ENCODE results near the gene MAP2. TPM values are rescaled to one million over a fixed set of nuclear protein-coding genes. Genes with fewer than 3 reads are reported as not detected.

The MAP2 gene
- total and polyA plus RNA-seq, 4 experiments from 2014 or later: 0.20 to 0.47 (median 0.41) TPM; not detected in 1

DNA sequence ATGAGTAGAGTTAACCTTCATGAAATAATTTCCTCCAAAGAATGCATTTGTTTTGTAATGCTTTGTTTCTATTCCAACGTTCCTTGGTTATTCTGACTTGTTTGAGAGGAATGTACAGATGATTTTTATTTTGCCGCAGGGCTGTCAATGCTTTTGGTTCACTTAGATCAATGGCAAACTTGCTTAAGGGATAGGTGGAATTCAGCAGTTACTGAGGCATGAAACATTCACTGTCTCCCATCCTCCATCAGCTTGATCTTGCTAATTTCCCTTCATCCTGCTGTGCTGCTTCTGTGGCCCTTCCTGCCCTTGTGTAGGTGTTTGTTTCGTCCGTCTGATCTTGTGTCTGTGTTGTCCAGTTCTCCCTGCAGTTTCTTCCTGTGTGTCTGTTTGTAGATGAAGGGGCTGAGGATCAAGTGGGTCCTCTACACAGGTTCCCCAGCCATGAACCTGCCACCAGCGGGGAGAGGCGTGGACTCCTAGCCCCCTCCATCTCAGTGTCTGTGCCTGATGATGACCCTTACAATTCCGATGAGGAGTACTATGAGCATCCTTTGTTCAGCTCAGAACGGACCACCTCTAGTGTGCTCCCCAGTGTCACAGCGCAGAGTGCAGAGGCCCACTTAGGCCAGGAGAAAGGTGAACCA, 263.6 kb downstream of the MAP2 start:
- H3K27ac Mint-ChIP-seq: no peak overlapping the region
- ChIA-PET CTCF (ENCODE audit: partially characterized antibody) (no interaction called here), POLR2A (ENCODE audit: partially characterized antibody) (no interaction called here)
- no peaks in the 10 kb centered on the region for H3K4me1 Mint-ChIP-seq
- peak in 1 of 5 donors; percentile 25 for DNase-seq
- H3K27me3 ChIP-seq (ENCODE audit: insufficient read depth, low read length): no peaks in the 10 kb centered on the region
- no peaks in the 10 kb centered on the region for H3K4me1 ChIP-seq (ENCODE audit: insufficient read depth, low read length)
- no peak overlapping the region for H3K27ac ChIP-seq (ENCODE audit: low read depth, low read length)
- H3K27me3 Mint-ChIP-seq: no peaks in the 10 kb centered on the region
- H3K4me3 Mint-ChIP-seq: no peak overlapping the region
- H3K9me3 Mint-ChIP-seq: peaks cover 0 to 2% (median 0%) of the 10 kb centered on the region in 8 donors
- no peaks in the 10 kb centered on the region for H3K9me3 ChIP-seq (ENCODE audit: control insufficient read depth in 1 of 2, low read length in 2 of 2)
- no peaks in the 10 kb centered on the region for H3K36me3 ChIP-seq (ENCODE audit: insufficient read depth, low read length)
- no peaks in the 10 kb centered on the region for H3K36me3 Mint-ChIP-seq
- intact Hi-C loops (cut with micrococcal nuclease): no loop called here
- no peak overlapping the region for H3K4me3 ChIP-seq (ENCODE audit: low read length in 2 of 2)

DNA sequence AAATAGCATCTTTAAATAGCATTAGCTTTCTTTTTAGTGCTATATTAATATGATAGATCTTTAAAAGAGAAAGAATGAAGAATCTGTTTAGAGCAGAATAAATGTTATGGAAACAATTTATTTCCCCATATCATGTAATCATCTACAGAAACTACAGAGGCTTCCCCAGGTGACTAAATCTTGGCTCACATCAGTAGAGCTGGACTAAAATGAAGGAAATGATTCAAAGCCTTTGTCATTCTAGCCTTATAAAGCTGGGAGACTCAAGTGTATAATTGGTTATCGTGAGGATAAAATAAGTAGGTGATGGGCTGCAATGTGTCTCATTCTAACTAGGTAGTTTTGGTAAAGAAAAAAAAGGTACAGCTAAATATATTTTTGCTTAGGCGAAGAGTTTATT, 264.5 kb downstream of the MAP2 start:
- no peaks in the 10 kb centered on the region for H3K36me3 ChIP-seq (ENCODE audit: insufficient read depth, low read length)
- Mint-ChIP-seq H3K4me3 (no peak overlapping the region), H3K27ac (no peak overlapping the region), H3K4me1 (no peaks in the 10 kb centered on the region), H3K36me3 (no peaks in the 10 kb centered on the region), H3K9me3 (peaks cover 0 to 3% (median 0%) of the 10 kb centered on the region in 8 donors), H3K27me3 (no peaks in the 10 kb centered on the region)
- intact Hi-C loops (cut with micrococcal nuclease): no loop called here
- POLR2A ChIA-PET (ENCODE audit: partially characterized antibody): no interaction called here
- no peak overlapping the region for H3K27ac ChIP-seq (ENCODE audit: low read depth, low read length)
- no peak overlapping the region for H3K4me3 ChIP-seq (ENCODE audit: low read length in 2 of 2)
- H3K4me1 ChIP-seq (ENCODE audit: insufficient read depth, low read length): no peaks in the 10 kb centered on the region
- DNase-seq: no peak
- H3K9me3 ChIP-seq (ENCODE audit: control insufficient read depth in 1 of 2, low read length in 2 of 2): no peaks in the 10 kb centered on the region
- no peaks in the 10 kb centered on the region for H3K27me3 ChIP-seq (ENCODE audit: insufficient read depth, low read length)
- CTCF ChIA-PET (ENCODE audit: partially characterized antibody): no interaction called here

DNA sequence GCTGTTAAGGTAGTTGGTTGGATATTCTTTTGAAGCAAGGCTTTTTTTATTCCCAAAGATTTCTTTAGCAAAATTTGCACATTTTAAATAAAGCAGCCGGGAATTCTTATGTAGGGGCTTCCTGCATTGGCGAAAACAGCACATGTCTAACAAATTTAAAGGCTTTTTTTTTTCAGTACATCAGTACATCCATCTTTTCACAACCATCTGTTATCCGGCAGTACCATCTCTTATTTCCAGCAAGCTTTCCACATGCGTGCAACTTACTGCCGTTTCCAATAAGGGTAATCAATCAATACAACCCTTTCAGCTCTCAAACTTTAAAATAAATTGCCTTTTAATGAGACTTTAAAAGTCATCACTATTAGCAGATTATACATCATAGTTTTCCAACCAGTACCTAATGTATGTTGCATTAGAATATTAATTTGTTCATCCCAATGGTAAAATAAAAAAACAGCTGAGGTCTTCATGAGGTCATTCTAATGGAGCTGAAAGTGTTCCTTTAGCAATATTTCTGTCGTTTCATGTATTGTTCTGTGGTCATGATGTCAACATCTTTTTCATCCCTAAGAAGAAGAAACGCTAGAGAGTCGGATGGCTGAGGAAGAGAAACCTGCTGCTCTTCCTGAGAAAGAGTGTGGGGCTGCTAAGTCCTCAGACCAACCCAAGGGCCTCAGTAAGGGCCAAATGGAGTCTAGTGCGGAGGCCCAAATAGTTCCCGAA, 266.3 kb downstream of the MAP2 start:
- Histone ChIP-seq H3K4me1 (ENCODE audit: insufficient read depth, low read length) (no peaks in the 10 kb centered on the region), H3K27ac (ENCODE audit: low read depth, low read length) (no peak overlapping the region), H3K4me3 (ENCODE audit: low read length in 2 of 2) (no peak overlapping the region), H3K27me3 (ENCODE audit: insufficient read depth, low read length) (no peaks in the 10 kb centered on the region), H3K36me3 (ENCODE audit: insufficient read depth, low read length) (no peaks in the 10 kb centered on the region), H3K9me3 (ENCODE audit: control insufficient read depth in 1 of 2, low read length in 2 of 2) (no peaks in the 10 kb centered on the region)
- Mint-ChIP-seq H3K27me3 (no peaks in the 10 kb centered on the region), H3K4me3 (no peak overlapping the region), H3K27ac (no peak overlapping the region), H3K9me3 (peaks cover 0 to 3% (median under 1%) of the 10 kb centered on the region in 8 donors), H3K4me1 (no peaks in the 10 kb centered on the region), H3K36me3 (no peaks in the 10 kb centered on the region)
- no peak for DNase-seq
- CTCF ChIA-PET (ENCODE audit: partially characterized antibody): no interaction called here
- POLR2A ChIA-PET (ENCODE audit: partially characterized antibody): no interaction called here
- intact Hi-C loops (cut with micrococcal nuclease): no loop called here

- intact Hi-C loops (cut with micrococcal nuclease): no loop called here
- H3K27me3 ChIP-seq (ENCODE audit: insufficient read depth, low read length): no peaks in the 10 kb centered on the region
- CTCF ChIA-PET (ENCODE audit: partially characterized antibody): no interaction called here
- POLR2A ChIA-PET (ENCODE audit: partially characterized antibody): no interaction called here
- no peaks in the 10 kb centered on the region for H3K4me1 ChIP-seq (ENCODE audit: insufficient read depth, low read length)
- no peaks in the 10 kb centered on the region for H3K9me3 ChIP-seq (ENCODE audit: control insufficient read depth in 1 of 2, low read length in 2 of 2)
- no peaks in the 10 kb centered on the region for H3K36me3 Mint-ChIP-seq
- H3K36me3 ChIP-seq (ENCODE audit: insufficient read depth, low read length): no peaks in the 10 kb centered on the region
- no peak overlapping the region for H3K4me3 ChIP-seq (ENCODE audit: low read length in 2 of 2)
- no peak overlapping the region for H3K27ac Mint-ChIP-seq
- H3K4me1 Mint-ChIP-seq: peaks cover 0 to 6% (median 0%) of the 10 kb centered on the region in 4 donors
- H3K9me3 Mint-ChIP-seq: peaks cover 0 to 3% (median 0%) of the 10 kb centered on the region in 8 donors
- no peak for DNase-seq
- H3K27ac ChIP-seq (ENCODE audit: low read depth, low read length): no peak overlapping the region
- no peaks in the 10 kb centered on the region for H3K27me3 Mint-ChIP-seq
- H3K4me3 Mint-ChIP-seq: no peak overlapping the region
Measured at GRCh38 chr2:209694748-209695147, 270.9 kb downstream of the MAP2 start.

DNA sequence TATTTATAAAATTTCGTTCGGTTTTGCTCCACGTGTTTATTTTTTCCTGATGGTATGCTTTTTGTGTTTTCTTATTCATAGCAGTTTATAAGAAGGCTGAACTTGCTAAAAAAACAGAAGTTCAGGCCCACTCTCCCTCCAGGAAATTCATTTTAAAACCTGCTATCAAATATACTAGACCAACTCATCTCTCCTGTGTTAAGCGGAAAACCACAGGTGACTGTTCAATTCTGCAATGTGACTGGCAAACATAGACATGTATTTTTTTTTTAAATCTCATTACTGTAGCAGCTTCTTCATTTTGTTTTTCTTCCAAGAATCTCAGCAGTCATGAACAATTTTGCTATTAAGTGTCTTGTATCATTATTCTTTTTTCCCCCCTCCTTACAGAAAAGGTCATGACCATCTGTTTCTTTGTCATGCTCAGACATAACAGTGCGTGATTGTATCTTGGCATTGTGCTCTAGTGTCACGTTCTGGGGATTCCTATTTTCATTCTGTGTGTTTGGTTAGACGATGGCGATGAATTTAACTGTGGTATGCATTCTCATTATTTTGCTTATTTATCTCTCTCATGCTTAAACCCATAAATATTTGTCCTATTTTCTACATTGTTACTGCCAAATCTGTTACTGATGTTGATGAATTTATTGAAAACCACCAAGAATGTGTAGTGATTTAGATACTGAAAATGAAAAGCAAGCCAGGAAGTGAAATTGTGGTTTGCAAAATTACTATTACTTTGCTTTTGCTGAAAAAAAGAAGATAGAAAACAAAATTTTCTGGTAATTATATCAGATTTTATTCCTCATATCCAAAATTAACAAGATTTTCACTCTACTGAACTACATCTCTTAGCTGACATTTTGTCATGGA, 273.2 kb downstream of the MAP2 start:
- no peaks in the 10 kb centered on the region for H3K27me3 Mint-ChIP-seq
- intact Hi-C loops (cut with micrococcal nuclease): no loop called here
- no peaks in the 10 kb centered on the region for H3K9me3 ChIP-seq (ENCODE audit: control insufficient read depth in 1 of 2, low read length in 2 of 2)
- H3K4me3 Mint-ChIP-seq: no peak overlapping the region
- H3K4me1 Mint-ChIP-seq: peaks cover 0 to 6% (median 0%) of the 10 kb centered on the region in 4 donors
- H3K27me3 ChIP-seq (ENCODE audit: insufficient read depth, low read length): no peaks in the 10 kb centered on the region
- H3K36me3 Mint-ChIP-seq: no peaks in the 10 kb centered on the region
- H3K36me3 ChIP-seq (ENCODE audit: insufficient read depth, low read length): no peaks in the 10 kb centered on the region
- CTCF ChIA-PET (ENCODE audit: partially characterized antibody): no interaction called here
- POLR2A ChIA-PET (ENCODE audit: partially characterized antibody): no interaction called here
- H3K4me3 ChIP-seq (ENCODE audit: low read length in 2 of 2): no peak overlapping the region
- H3K27ac ChIP-seq (ENCODE audit: low read depth, low read length): no peak overlapping the region
- peaks cover 0 to 3% (median 0%) of the 10 kb centered on the region in 8 donors for H3K9me3 Mint-ChIP-seq
- no peaks in the 10 kb centered on the region for H3K4me1 ChIP-seq (ENCODE audit: insufficient read depth, low read length)
- no peak for DNase-seq
- H3K27ac Mint-ChIP-seq: no peak overlapping the region

- no peak overlapping the region for H3K27ac ChIP-seq (ENCODE audit: low read depth, low read length)
- H3K4me3 ChIP-seq (ENCODE audit: low read length in 2 of 2): no peak overlapping the region
- Mint-ChIP-seq H3K36me3 (no peaks in the 10 kb centered on the region), H3K27ac (no peak overlapping the region), H3K4me3 (no peak overlapping the region), H3K4me1 (no peaks in the 10 kb centered on the region), H3K27me3 (no peaks in the 10 kb centered on the region), H3K9me3 (peaks cover 0 to 2% (median 0%) of the 10 kb centered on the region in 8 donors)
- no peaks in the 10 kb centered on the region for H3K4me1 ChIP-seq (ENCODE audit: insufficient read depth, low read length)
- ChIA-PET POLR2A (ENCODE audit: partially characterized antibody) (no interaction called here), CTCF (ENCODE audit: partially characterized antibody) (no interaction called here)
- H3K27me3 ChIP-seq (ENCODE audit: insufficient read depth, low read length): no peaks in the 10 kb centered on the region
- intact Hi-C loops (cut with micrococcal nuclease): no loop called here
- no peaks in the 10 kb centered on the region for H3K36me3 ChIP-seq (ENCODE audit: insufficient read depth, low read length)
- no peaks in the 10 kb centered on the region for H3K9me3 ChIP-seq (ENCODE audit: control insufficient read depth in 1 of 2, low read length in 2 of 2)
- DNase-seq: no peak
Measured at GRCh38 chr2:209702775-209703174, 278.9 kb downstream of the MAP2 start.

- Mint-ChIP-seq H3K9me3 (peaks cover 0 to 2% (median 0%) of the 10 kb centered on the region in 8 donors), H3K36me3 (no peaks in the 10 kb centered on the region), H3K27ac (no peak overlapping the region), H3K27me3 (no peaks in the 10 kb centered on the region), H3K4me3 (no peak overlapping the region), H3K4me1 (peaks cover 0 to 1% (median 0%) of the 10 kb centered on the region in 4 donors)
- CTCF ChIA-PET (ENCODE audit: partially characterized antibody): no interaction called here
- intact Hi-C loops (cut with micrococcal nuclease): no loop called here
- Histone ChIP-seq H3K4me3 (ENCODE audit: low read length in 2 of 2) (no peak overlapping the region), H3K27me3 (ENCODE audit: insufficient read depth, low read length) (no peaks in the 10 kb centered on the region), H3K9me3 (ENCODE audit: control insufficient read depth in 1 of 2, low read length in 2 of 2) (no peaks in the 10 kb centered on the region), H3K36me3 (ENCODE audit: insufficient read depth, low read length) (no peaks in the 10 kb centered on the region), H3K4me1 (ENCODE audit: insufficient read depth, low read length) (no peaks in the 10 kb centered on the region), H3K27ac (ENCODE audit: low read depth, low read length) (no peak overlapping the region)
- DNase-seq: no peak
- POLR2A ChIA-PET (ENCODE audit: partially characterized antibody): no interaction called here
Measured at GRCh38 chr2:209713219-209713618, 289.4 kb downstream of the MAP2 start.

Data from CD4-positive, alpha-beta memory T cell (primary cell).